ENCODE data around the gene SLC19A1.

- TF ChIP-seq, protein P1, sequence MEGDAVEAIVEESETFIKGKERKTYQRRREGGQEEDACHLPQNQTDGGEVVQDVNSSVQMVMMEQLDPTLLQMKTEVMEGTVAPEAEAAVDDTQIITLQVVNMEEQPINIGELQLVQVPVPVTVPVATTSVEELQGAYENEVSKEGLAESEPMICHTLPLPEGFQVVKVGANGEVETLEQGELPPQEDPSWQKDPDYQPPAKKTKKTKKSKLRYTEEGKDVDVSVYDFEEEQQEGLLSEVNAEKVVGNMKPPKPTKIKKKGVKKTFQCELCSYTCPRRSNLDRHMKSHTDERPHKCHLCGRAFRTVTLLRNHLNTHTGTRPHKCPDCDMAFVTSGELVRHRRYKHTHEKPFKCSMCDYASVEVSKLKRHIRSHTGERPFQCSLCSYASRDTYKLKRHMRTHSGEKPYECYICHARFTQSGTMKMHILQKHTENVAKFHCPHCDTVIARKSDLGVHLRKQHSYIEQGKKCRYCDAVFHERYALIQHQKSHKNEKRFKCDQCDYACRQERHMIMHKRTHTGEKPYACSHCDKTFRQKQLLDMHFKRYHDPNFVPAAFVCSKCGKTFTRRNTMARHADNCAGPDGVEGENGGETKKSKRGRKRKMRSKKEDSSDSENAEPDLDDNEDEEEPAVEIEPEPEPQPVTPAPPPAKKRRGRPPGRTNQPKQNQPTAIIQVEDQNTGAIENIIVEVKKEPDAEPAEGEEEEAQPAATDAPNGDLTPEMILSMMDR (conservative IDR thresholded peaks at IDR 0.05) = no peak
- no peak for TF ChIP-seq EZH2 (IDR thresholded peaks at IDR 0.05; ENCODE audit: low read depth)
Measured at GRCh38 chr21:45460011-45460565, 82.2 kb downstream of the SLC19A1 start.

Measured in PC-9 (cell line).